HCT116 (cell line): Measurements from ENCODE around the gene CNN2.

ENCODE experiments used
- EZH2 ChIP-seq: fragments of 200-600 bp; sonication (generic); IDR thresholded peaks from 2 replicates; pipeline ENCODE4 v1.6.1; 2017; ENCODE audit warnings: antibody characterized with exemption, mixed run types
- POLR2A ChIP-seq: IDR thresholded peaks from 2 replicates; pipeline ENCODE4 v1.7.0; 2011; ENCODE audit warnings: borderline replicate concordance; ENCODE audit not compliant: insufficient read depth, insufficient read length; ENCODE audit errors: extremely low read depth
- TF ChIP-seq, protein P1 (sequence below), 3 experiments: fragments of 200-600 bp in 1 of 3; sonication (generic) in 1 of 3; IDR thresholded peaks in 2 of 3; conservative IDR thresholded peaks in 1 of 3; 2 replicates each; pipeline ENCODE4 v1.5.1; 2012 to 2017; ENCODE audit warnings: low read depth in 2 of 3, low read length in 2 of 3, antibody characterized with exemption in 1 of 3, borderline replicate concordance in 1 of 3, control low read depth in 1 of 3, mild to moderate bottlenecking in 1 of 3, mixed read lengths in 1 of 3, mixed run types in 1 of 3, moderate library complexity in 1 of 3; ENCODE audit not compliant: insufficient read depth in 1 of 3

DNA sequence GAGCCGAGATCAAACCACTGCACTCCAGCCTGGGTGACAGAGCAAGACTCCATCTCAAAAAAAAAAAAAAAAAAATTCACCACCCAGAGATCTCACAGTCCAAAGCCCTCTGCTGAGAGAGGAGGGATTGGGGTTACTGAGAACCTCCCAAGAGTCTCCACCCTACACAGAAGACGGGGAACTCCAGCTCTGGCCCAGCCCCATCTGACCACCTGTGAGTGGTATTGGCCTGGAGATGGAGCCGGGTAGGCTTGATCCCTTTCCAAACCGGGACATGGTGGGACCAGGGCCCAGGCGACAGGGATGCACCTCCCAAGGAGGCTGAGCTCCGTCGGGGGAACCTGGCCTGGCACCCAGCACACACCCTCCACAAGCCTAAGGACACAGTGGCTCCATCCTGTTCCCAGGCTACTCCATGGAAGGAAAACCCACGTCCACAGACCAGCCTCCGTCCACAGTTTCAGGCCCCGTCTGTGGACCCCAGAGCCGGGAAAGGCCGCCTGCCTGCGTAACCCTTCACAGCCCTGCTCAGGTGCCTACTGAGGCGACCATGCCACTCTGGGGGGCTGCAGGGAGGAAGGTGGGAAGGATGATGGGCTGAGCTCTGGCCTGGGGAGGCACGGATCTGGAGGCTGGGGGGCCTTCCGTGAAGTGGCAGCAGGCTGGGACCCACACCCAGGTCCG lies 7.3 kb upstream of the CNN2 start:
- TF ChIP-seq, protein P1, sequence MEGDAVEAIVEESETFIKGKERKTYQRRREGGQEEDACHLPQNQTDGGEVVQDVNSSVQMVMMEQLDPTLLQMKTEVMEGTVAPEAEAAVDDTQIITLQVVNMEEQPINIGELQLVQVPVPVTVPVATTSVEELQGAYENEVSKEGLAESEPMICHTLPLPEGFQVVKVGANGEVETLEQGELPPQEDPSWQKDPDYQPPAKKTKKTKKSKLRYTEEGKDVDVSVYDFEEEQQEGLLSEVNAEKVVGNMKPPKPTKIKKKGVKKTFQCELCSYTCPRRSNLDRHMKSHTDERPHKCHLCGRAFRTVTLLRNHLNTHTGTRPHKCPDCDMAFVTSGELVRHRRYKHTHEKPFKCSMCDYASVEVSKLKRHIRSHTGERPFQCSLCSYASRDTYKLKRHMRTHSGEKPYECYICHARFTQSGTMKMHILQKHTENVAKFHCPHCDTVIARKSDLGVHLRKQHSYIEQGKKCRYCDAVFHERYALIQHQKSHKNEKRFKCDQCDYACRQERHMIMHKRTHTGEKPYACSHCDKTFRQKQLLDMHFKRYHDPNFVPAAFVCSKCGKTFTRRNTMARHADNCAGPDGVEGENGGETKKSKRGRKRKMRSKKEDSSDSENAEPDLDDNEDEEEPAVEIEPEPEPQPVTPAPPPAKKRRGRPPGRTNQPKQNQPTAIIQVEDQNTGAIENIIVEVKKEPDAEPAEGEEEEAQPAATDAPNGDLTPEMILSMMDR (IDR thresholded peaks at IDR 0.05 in 2 of 3, conservative IDR thresholded peaks at IDR 0.05 in 1 of 3; ENCODE audit: borderline replicate concordance in 1 of 3, insufficient read depth in 1 of 3, low read depth in 2 of 3, low read length in 2 of 3) = no peak
- TF ChIP-seq EZH2 = no peak
- no peak for TF ChIP-seq POLR2A
